NCI-H187 treated with DMSO at 0.1 percent for 48 hours (cell line): ENCODE measurements around the gene FYCO1.

ENCODE experiments used
- DNase-seq: peaks from one replicate; lab custom pipeline; 2025; lab: John Stamatoyannopoulos, UW

The FYCO1 gene

DNA sequence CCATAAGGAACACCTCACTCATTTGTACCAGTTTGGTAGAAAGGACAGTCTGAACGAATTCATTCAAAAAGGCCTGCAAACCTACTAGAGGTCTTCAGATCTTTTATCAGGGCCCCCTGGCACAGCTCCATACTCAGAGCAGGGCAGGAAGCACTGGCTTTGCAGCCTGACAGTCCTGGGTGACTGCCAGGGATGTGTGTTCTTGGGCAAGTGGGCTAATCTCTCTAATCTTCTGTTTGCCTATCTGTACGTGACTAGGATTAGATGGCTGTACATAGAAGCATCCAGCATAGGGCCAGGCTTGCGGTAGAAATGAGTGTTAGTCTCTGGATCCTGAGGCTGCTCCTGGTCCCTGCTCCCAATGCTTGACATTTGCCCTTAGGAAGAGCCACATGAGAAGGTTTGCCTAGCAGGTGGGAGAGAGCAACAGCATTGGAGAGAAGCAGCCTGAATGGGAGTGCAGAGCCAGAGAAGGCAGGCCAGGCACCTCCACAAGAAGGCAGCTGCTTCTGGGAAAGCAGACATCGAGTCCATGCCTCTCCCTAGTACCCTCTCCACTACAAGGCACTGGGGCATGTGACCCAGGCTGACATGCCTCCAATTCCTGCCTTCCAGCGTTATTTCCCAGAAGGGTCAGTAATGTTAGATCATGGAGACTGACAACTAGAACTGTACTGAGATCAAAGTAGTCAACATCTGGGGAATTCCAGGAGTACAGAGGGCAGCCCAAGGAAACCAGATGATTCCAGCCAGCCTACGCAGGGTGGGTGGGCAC, 53.4 kb downstream of the FYCO1 start:
- no peak for DNase-seq

GRCh38 chr3:45940781-45941365, 54.8 kb downstream of the FYCO1 start:
- no peak for DNase-seq

GRCh38 chr3:45940004-45940780, 55.4 kb downstream of the FYCO1 start:
- no peak for DNase-seq

DNA sequence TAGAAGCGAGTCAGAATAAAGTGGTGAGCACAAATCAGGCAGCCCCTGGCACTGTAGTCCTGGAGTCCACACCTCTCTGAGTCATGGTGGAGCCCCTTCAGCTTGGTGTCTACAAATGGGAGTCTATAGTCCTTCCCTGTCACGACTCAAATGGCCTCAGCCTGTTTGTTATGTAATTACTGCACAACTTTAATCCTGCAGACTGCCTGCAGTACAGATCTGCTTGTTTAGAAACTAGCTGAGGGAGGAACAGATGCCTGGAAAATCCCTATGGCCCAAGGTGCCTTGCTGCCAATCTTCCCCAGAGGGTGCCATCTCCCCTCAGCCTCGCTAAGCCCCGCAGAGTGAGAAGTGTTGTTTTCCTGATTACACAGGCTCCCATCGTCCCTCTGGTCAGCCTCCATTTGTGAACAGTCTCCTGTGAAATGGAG, 56.3 kb downstream of the FYCO1 start:
- no peak for DNase-seq

GRCh38 chr3:45938864-45939263, 56.8 kb downstream of the FYCO1 start:
- peak; percentile 44 for DNase-seq

DNA sequence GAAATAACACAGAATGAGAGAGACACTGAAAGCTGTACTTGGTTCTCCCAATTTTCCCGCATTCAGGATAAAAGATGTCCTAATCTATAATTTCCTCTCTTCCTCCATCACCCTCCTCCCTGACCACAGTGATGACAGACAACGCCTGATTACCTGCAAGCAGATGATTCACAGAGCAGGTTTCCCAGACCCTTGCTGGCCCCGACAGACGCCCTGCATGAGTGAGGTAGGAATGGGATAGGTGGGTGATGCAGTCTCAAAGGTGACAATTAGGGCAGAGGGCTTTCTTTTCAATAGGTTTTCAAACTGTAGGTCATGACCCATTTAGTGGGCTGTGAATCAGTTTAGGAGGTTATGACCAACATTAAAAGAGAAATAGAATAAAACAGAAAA, 57.6 kb downstream of the FYCO1 start:
- no peak for DNase-seq

DNA sequence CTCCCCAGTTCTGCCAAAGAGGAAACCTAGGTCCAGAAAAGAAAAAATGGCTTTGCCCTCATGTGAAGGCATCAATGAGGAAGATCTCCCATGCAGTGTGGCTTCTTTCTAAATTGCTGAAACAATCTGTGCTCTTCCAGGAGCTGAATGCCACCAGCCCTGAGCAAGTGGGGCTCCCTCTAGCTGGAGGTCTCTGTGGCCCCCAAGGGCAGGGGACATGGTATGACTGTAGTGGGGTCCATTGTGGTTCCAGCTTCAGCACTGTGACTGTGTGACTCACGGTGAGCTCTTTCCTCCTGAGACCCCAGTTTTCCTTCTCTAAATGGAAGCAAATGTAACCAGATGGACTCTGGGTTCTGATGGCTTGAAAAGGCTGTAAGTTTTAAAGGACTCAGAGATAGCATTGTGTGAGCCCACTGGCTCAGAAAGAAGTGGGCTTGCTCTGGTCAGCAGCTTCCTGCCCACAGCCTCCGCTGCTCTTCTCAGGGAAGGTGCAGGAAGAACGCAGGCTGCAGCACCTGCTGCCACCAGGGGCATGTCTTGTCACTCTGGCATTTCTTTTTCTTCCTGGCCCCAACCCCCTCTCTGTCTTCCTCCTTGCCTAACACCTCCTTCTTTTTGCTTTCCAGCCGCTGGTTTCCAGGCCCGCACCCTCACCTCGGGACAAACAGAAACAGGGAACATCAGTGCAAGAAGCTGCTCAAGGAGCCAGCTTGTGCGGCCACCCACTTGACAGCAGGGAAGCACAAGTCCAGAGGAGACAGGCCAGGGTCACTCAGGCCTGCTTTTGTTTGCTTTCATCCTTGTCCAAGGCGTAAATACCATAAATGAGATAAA, 58.2 kb downstream of the FYCO1 start:
- no peak for DNase-seq

DNA sequence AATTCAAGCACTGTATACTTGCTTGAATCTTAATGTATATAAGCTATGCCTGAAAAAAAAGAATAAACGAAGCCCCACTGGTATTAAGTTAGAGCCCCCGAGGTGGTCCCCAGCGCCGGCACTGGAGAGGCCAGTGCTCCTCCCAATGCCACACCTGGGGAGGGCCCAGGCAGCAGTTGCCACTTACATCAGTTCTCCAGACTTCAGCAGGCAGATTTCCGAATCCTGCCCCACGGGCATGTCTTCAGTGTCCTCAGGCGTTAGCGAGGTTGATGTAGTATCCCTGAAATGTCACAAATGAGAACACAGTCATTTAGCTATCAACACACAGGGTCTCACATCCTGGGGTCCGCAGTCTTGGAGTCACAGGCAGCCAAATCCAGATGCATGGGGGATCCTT, 59.4 kb downstream of the FYCO1 start:
- no peak for DNase-seq

GRCh38 chr3:45933591-45933990, 62.0 kb downstream of the FYCO1 start:
- no peak for DNase-seq

DNA sequence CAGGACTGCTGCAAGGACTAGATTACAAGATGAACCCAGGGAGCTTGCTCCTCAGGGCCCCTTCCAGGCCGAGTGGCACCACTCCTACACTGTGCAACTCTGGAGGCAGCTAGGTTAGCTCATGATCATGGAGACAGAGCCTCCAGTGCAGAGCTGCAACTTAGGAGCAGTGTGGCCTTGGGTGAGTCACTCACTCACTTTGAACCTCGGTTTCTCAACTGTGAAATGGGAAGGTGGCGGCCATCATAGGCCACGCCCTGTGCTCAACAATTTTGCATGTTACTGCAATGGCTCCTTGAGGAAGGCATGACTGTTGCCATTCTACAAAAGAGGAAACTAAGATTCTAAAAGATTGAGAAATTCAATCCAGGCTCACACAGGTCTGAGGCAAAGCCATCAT, 63.5 kb downstream of the FYCO1 start:
- DNase-seq = no peak

- no peak for DNase-seq
Observed at GRCh38 chr3:45931496-45931895, 64.1 kb downstream of the FYCO1 start.

DNA sequence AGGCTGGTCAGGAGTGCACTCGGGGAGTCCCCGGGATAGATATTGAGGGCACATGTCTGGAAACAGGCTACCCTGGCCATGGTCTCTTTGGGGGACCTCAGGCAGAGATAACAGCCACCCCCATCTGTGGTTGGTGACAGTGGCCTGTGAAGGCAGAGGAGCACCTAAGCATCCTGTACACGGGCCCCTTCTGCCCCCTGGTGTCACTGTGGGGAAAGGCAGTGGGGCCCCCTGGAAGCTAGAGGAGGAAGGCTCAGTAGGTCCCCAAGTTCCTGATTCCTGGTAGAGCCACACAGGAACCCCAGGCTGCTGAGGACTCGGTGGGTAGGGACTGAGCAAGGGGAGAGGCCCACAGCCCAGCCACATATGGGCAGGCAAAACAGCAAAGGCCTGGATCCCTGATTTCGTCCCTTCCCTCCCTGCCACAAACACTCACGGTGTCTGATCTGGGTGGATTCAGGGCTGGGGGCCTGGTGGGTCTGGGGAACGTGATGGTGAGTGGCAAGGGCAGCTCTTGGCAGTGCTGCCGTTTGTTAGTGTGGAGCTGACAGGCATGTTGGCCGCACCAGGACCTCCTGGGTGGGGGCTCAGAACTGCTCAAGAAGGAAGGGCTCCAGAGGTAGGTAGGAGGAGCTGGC, 66.5 kb downstream of the FYCO1 start:
- DNase-seq = no peak

DNA sequence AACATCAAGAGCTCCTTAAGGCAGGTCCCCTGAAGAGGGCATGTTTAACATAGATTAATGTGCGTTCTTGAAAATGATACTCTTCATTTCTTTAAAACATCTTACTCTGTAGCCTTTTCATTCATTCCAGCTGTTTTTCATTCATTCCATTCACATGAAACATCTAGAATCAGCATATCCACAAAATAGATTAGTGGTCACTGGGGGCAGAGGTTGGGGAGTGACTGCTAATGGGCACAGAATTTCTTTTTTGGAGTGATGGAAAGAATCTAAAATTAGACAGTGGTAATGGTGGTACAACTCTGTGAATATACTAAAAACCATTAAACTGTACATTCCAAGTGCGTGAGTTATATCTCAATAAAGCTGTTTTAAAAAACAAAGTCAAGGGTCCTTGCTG, 67.7 kb downstream of the FYCO1 start:
- no peak for DNase-seq

GRCh38 chr3:45923755-45924154, 71.9 kb downstream of the FYCO1 start:
- no peak for DNase-seq

GRCh38 chr3:45922950-45923590, 72.6 kb downstream of the FYCO1 start:
- DNase-seq = no peak

DNA sequence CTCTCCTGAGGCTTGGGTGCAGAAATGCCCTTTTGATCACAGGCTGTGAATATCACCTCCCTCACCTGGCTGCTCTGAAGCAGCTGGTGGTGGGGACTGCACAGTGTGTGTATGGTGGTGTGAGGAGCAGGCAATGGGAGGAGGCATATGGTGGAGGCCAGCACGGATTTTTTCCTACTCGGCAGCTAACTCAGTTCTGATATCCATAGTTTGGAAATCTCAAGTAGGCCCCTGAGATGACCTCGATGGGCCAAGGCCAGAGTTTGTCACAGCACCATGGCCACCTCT, 73.6 kb downstream of the FYCO1 start:
- DNase-seq = no peak

GRCh38 chr3:45921158-45922038, 74.2 kb downstream of the FYCO1 start:
- no peak for DNase-seq

DNA sequence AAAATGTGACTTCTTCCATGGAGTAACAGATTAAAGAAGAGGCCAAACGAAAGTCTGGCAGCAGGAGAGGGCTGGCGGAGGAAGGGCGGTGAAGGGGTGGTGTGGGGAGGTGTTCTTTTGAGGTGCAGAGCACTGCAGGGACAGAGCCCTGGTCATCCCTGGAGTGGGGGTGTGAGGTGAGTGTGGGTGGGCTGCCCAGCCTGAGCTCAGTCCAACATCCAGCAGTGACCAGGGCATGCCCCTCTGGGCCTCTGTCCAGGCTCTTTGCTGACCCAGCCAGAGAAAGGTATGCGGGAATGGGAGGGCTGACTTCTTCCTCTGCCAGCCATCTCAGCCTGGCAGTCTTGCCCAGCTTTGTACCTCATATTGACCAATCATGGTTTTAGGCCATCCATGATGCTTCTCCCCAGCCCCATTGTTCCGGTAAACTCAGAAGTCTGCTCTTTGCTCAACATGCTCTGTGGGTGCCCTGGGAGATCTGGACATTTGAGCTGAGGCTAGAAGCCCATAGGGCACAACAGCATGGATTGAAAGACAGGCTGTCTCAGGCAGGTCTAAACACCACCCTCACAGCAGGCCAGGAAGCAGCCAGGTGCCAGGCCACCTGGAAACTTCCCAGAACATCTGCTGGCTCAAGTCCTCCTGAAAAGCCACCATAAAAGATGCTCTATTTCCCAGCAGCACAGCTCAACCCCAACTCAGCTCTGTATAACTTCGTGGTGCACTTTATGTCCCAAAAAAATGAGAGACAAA, 78.3 kb downstream of the FYCO1 start:
- no peak for DNase-seq

DNA sequence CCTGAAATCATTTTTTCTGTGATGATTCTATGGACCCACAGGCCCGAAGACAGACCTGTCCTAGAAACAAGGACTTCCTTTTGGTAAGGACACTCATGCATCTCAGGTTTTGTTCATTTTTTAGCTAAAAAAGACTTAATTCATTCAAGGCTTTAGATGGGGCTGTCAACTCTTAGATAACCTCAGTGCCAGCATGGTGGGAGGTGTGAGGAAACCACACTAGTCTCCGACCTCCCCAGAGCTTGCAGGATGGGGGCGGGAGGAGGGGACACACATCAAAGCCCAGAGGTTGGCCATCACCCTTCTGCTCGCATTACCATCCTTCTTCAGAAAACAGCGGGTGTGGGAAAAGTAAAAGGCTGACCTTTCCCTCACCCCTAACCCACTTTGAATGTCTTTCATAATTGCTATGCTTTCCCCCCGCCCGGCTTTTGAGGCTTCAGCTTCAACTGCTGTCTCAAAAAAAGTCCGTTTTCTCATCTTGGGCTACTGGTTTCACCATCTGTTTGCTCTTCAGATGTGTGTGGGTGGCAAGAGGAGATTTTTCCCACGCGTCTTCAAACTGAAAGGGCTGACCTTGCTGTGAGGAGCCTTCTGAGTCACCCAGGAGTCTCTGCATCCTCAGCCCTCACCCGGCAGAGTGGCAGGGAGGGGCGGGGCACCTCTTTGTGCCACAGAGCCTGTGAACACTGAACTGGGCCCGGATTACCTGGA, 79.9 kb downstream of the FYCO1 start:
- DNase-seq = no peak
